Measurements from ENCODE around the gene TDRD6.
"Not testable (repeated sequence)": the region's sequence is repeated elsewhere in the genome, so short reads cannot be mapped to it uniquely, and the experiment has no call there.

TDRD6 gene, protein sequence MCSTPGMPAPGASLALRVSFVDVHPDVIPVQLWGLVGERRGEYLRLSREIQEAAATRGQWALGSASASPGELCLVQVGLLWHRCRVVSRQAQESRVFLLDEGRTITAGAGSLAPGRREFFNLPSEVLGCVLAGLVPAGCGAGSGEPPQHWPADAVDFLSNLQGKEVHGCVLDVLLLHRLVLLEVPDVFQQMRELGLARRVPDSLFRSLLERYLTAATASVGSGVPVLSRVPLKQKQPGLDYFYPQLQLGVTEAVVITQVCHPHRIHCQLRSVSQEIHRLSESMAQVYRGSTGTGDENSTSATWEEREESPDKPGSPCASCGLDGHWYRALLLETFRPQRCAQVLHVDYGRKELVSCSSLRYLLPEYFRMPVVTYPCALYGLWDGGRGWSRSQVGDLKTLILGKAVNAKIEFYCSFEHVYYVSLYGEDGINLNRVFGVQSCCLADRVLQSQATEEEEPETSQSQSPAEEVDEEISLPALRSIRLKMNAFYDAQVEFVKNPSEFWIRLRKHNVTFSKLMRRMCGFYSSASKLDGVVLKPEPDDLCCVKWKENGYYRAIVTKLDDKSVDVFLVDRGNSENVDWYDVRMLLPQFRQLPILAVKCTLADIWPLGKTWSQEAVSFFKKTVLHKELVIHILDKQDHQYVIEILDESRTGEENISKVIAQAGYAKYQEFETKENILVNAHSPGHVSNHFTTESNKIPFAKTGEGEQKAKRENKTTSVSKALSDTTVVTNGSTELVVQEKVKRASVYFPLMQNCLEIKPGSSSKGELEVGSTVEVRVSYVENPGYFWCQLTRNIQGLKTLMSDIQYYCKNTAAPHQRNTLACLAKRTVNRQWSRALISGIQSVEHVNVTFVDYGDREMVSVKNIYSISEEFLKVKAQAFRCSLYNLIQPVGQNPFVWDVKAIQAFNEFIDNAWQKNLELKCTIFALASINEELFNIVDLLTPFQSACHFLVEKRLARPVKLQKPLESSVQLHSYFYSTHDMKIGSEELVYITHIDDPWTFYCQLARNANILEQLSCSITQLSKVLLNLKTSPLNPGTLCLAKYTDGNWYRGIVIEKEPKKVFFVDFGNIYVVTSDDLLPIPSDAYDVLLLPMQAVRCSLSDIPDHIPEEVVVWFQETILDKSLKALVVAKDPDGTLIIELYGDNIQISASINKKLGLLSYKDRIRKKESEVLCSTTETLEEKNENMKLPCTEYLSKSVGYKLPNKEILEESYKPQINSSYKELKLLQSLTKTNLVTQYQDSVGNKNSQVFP (N-terminal part only)

DNA sequence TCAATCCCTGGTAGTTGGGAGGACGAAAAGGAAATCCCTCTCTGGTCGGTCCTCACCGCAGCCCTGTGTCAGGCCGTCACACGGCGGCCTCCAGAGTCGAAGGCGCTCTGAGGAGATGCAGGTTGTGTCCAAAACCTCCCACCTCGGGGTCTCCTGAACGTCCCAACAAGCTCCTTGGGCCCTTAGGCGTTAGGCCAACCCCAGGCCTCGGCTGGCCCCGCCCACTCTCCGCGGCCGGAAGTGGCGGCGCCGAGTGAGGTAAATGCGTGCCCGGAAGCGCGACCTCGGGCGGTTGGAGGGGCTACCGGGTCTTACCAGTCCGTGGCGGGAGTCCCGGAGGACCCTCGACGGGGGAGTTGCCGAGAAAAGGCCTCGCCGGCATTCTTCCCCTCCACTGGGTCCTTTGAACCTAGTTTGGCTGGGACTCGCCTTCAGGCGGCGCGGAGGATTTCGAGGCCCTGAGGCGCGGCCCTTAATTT, at the start of gene TDRD6:
Gene TDRD6 (plus strand): TSS at position 267 of the 479 bp plus-strand sequence. CDS start 244 bp downstream, outside the sequence.
- no peak for DNase-seq (ENCODE audit: low read depth in 2 of 2)

DNA sequence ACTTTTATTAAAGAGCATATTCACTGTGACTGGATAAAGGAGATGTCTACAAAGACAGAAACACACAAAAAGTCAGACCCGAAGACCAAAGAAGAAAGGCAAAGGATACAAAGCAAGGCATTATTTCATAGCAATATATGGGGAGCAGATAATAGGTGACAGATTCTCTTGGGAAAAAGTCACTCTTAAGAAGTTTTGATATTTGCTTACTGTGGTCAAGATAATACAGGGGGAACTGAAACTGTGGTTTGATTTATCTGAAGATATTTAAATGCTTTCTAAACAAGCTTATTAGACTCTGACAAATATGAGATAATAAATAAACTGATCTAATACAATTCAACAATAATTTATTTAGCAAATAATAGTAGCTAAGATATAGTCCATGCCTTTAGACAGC, 49.8 kb upstream of the TDRD6 start:
- DNase-seq (ENCODE audit: low read depth in 2 of 2): no peak

GRCh38 chr6:46638650-46639049, 49.0 kb upstream of the TDRD6 start:
- DNase-seq (ENCODE audit: low read depth in 2 of 2): no peak

DNA sequence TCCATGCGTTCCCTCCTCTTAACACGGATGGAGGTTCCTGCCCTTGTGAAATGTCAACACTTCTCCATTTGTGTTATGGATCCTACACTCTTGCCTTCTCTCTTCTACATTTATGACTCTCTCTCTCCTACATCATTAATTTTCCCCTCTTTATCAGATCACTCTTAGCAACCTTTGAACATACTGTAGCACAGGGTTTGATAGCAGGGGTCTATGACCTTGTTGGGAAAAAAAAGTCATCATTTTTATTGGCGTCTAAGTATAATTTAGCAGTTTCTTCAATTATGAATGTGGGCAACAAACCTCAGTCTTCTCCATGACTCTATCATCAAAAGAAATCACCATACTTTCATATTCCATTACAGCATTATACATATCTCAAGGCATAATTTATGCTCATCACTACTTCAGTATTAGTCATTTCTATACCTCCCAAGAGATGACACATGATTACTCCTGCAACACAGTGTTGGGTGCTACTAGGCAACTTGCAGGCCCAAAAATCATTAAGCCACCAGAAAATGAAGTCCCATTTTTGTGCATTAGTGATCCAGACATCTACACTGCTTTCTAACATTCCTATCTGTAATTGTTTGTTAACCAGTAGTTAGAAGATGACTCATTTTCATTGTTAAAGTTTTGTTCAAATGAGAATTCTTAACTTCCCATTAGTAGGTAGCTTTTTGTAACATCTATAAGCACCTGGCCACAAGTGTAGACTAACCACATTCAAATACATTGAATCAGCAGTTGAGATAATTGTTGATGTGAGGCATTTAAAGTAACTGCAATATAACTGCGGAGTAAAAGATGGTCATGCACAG, 44.5 kb upstream of the TDRD6 start:
- peak in 1 of 2 donors; percentile 1 for DNase-seq (ENCODE audit: low read depth in 2 of 2)

GRCh38 chr6:46645265-46645664, 42.4 kb upstream of the TDRD6 start:
- DNase-seq (ENCODE audit: low read depth in 2 of 2): no peak

GRCh38 chr6:46648108-46648507, 39.6 kb upstream of the TDRD6 start:
- DNase-seq (ENCODE audit: low read depth in 2 of 2): not testable (repeated sequence)

DNA sequence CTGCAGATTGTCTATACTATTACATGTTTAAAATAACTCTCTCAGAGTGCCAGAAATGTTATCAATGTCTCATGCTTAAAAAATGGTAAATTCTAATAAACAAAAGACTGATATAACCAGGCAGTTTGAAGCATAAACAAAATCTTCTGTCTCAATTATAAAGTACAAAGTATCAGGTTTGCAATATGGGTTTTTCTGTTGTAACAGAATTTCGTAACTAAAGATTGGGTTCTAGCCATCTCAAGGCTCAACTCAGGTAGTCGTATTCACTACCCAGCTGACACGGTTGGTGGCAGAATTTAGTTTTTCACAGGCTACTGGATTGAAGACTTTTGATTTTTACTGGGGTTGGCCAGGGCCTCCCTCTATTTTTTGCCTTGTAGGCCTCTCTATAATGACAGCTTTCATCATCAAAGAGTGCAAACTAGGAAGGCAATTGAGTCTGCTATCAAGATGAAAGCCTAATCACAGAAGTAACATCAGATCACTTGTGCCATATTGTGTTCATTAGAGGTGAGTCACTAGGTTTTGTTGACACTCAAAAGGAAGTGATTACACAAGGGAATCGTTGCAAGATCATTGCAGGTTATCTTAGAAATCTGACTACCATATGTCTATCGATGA, 38.7 kb upstream of the TDRD6 start:
- no peak for DNase-seq (ENCODE audit: low read depth in 2 of 2)

- DNase-seq (ENCODE audit: low read depth in 2 of 2): no peak
These were observed 36.7 kb upstream of the TDRD6 start for GRCh38 chr6:46651006-46651405.

DNA sequence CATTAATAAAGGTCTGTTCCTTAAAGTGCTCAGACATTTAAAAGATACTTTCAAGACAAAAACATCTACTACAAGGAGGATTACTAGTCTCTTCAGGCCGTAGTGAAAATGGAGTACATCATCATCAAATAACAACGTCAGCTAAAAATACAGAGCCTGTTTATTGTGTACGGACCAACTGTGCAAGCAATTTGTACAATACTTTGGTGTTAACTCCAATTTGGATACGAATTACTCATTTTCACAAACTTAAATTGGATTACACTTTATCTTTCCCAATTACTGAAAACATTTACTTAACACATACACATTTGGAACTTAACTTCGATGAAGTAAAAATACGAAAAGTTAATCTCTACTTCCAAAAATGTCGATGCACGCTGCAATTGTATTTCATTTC, 35.9 kb upstream of the TDRD6 start:
- no peak for DNase-seq (ENCODE audit: low read depth in 2 of 2)

DNA sequence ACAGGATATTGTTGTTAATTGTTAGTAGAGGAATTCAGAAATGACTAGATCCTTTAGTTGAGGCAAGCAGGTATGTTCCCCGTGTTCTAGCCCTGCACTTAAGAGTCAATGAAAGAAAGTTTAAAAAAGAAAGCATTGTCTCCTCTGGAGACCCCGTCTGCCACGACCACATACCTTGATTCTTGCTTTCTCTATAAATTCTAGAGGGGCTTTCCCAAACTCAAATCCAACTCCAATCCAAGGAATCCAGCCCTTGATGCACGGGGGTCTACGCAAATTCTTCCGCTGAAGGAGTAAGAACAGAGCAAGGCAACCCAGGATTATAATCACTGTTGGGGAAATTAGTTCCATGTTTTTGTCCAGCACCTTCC, 35.5 kb upstream of the TDRD6 start:
- DNase-seq (ENCODE audit: low read depth in 2 of 2): no peak

DNA sequence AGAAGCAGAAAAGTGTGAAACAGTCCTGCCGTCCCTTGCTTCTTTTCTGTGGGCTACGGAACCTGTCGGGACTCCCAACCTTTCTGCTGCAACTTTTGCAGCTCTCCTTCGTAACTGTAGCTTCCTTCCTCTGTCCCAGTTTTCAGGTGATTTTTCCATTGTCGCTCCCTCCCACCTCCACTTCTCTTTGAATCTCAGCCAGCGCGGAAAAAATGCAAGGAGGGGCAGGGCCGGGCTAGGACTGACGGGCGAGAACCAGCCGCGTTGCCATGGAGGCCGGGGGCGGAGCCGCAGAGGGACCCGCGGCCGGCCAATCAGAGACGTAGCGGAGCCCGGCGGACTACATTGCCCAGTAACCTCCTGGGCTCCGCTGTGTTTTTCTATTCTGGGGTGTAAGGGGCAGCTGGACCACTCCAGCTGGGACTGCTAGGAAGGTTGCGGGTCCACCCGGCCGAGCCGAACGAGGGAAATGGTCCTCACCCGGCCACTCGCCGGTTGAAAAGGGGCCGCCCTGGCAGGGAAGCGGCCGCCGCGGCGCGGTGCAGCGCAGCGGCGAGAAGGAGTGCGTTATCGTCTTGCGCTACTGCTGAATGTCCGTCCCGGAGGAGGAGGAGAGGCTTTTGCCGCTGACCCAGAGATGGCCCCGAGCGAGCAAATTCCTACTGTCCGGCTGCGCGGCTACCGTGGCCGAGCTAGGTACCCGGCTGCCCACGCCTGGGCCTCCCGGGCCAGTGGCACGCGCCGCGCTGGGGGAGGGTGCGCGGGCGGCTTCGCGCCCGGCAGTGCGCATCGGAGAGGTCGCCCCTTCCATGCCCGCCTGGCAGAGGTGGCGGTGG, 34.9 kb upstream of the TDRD6 start, which contains the start of the genes CYP39A1 and SLC25A27:
Gene CYP39A1 (minus strand): TSS at position 216 of the 836 bp plus-strand sequence. CDS start 236 bp downstream, outside the sequence.
Gene SLC25A27 (plus strand): TSS at position 373 of the 836 bp plus-strand sequence. CDS start 218 bp downstream, at position 591.
- peak; percentile 79 to 81 for DNase-seq (ENCODE audit: low read depth in 2 of 2)

- DNase-seq (ENCODE audit: low read depth in 2 of 2): no peak
These were observed 34.1 kb upstream of the TDRD6 start for GRCh38 chr6:46653439-46654195.

GRCh38 chr6:46655803-46656202, 31.9 kb upstream of the TDRD6 start:
- no peak for DNase-seq (ENCODE audit: low read depth in 2 of 2)

GRCh38 chr6:46657642-46658041, 30.0 kb upstream of the TDRD6 start:
- DNase-seq (ENCODE audit: low read depth in 2 of 2): no peak

GRCh38 chr6:46661483-46661882, 26.2 kb upstream of the TDRD6 start:
- no peak for DNase-seq (ENCODE audit: low read depth in 2 of 2)

DNA sequence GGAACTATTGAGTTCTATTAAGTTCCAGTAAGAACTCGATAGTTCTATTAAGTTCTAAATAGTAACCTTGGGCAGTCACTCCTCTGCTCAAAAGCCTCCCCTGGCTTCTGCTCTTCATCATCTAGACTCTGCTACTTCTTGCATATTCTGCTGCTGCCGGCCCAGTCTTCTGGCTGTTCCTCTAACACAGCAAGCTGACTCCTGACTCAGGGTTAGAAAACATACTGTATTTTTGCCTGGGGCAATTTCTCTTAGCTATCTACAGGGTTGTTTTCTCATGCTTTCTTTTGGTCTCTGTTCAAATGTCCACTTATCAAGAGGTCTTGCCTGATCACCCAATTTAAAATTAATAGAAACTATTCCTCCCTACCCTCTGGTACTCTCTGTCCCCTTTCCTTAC, 20.3 kb upstream of the TDRD6 start:
- no peak for DNase-seq (ENCODE audit: low read depth in 2 of 2)

GRCh38 chr6:46674410-46674809, 13.3 kb upstream of the TDRD6 start:
- no peak for DNase-seq (ENCODE audit: low read depth in 2 of 2)

GRCh38 chr6:46676604-46677313, 10.9 kb upstream of the TDRD6 start:
- DNase-seq (ENCODE audit: low read depth in 2 of 2): no peak

All from stimulated activated CD4-positive, alpha-beta T cell treated with anti-CD3 and anti-CD28 coated beads, Interleukin-4, amount 100 ng/mL, for 48 hours (primary cell).